ENCODE data around the gene SEC61B. TPM values are rescaled to one million over a fixed set of nuclear protein-coding genes. Genes with fewer than 3 reads are reported as not detected.

SEC61B gene
- total RNA-seq, 1 donor from 2014 or later = 54.4 TPM

DNA sequence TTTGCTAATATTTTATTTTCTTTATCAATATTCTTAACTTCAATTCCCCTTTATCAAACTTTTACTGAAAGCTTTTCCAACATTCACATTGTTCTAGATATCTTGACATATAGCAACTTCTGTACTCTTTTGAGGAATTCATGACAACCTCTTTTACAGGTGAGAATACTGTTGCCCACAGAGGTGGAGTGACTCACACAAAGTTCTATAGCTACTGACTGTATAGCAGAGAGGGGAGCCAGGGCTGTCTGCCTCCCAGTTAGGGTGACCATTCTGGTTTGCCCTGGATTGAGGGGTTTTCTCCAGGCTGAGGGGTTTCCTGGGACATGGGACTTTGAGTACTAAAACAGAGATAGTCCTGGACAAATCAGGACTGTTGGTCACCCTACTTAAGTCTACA is 16.2 kb downstream of the SEC61B start:
- DNase-seq = no peak

DNA sequence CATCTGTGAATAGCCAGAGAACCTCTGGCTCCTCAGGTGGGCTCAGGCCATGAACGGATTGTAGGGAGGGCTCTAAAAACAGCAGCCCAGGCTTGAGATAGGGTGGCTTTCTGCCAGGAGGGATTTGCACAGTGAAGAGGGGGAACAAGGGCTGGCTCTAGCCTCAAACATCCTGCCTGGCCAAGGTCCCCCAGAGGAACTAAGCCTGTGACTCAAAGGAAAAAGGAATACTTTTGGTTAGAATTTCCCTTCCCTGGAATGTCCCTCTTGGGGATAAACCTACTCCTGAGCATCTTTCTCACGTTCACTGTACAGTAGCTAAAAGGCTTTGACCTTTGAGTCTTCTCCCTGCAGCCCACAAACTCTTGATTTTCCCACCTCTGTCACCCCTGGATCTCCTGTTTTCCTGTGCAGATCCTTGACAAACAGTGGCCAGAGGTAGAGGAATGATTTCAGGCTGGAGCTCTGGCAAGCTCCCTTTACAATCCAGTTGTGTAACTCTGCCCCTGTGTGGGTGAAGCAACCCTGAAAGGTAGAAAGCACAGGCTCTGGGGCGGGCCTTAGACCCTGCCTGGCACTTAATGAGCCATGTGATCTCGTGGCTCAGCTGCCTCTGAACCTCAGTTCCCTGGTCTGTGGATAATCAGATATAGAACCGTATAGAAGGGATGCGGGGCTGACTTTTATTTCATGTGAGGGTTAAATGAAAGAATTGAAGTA is 17.4 kb downstream of the SEC61B start:
- no peak for DNase-seq

DNA sequence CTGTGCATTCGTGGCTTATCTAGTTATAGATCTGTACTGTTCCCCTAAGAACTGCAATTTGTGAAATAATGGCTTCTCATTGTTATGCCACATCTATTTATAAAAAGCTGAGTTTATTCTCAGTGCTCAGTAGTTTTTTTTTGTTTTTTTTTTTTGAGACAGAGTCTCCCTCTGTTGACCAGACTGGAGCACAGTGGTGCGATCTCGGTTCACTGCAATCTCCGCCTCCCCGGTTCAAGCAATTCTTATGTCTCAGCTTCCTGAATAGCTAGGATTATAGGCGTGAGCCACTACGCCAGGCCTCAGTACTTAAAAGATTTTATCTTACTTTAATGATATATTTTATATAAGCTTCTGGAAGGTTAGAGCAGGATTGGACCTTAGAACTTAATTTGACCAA is 19.0 kb downstream of the SEC61B start:
- no peak for DNase-seq

DNA sequence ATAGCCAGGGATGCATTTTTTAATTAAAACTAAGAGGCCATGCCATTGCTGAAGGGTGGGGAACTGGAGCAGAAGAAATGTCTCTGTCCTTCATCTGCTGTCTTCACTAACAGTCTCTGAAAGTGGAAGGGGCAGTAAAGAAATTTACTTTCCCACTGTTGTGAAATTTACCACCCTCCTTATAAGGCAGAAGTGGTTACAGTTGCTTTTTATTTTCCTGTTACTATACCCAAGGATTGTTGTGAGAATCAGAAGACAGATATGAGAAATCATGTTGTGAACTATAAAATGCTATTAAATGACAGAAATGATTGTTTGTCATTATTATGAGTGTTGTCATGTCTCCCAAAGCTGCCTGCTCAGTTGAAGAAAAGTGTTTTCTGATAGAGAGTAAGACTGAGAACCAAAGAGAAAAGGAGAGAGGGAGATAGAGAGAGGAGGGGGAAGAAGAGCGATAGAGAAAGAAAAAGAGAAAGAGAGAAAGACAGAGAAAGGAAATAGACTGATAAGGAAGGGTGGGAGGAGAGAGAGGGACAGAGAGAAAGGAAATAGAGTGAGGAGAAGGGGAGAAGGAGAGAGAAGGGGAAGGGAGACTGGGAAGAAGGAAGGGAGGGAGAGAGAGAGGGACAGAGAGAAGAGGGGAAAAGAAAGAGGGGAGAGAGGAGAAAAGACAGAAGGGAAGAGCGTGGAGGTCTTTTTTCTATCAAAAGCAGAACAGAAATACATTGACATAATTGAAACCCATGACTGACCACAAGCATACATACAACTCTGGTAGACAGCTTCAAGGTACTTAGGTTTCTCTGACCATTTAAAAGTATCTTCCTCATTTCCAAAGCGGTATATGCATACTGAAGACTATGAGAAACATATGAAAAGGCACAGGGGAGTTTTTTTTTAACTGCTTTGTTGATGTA is 22.5 kb downstream of the SEC61B start:
- no peak for DNase-seq

DNA sequence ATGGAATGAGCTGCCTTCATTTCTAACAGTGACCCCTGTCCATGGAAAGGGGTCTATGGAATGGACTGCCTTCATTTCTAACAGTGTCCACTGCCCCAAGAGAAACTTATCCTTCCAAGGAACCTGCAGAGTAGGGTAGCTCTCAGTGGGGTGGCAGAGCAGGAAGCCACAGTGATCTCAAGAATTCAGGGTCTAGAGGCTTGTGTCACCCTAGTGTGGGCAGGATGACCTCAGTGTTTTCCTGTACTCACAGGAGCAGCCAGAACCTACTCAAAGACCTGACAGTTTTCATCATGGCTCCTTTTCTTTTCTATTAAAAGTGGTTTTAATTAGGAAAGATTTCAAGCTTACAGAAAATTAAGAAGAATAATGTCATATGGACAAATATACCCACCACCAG is 27.5 kb downstream of the SEC61B start:
- DNase-seq = no peak

DNA sequence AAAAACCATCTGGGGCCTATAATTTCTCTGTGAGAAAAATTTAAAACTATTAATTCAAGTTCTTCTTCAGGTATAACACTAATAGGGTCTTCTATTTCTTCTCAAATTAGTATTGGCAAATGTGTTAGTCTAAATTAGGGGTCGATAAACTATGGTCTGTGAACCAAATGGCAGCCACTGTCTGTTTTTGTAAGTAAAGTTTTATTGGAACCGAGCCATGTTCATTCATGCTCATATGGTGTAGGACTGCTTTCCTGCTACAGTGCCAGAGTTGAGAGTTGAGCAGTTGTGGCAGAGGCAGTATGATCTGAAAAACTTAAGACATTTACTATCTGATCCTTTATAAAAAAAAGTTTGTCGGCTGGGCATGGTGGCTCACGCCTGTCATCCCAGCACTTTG is 29.1 kb downstream of the SEC61B start:
- DNase-seq = no peak

DNA sequence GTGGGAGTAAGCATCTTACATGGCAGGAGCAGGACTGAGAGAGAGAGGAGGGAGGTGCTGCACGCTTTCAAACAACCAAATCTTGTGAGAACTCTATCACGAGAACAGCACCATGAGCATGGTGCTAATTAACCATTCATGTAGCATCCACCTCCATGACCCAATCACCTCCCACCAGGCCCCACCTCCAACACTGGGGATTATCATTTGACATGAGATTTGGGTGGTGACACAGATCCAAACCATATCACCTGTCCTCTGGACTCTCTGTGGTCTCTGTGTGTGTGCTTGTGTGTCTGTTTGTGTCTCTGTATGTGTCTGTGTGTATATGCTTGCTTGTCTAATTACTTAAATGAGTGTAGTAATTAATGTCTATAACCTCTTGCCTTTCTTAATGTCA is 31.1 kb downstream of the SEC61B start:
- no peak for DNase-seq

DNA sequence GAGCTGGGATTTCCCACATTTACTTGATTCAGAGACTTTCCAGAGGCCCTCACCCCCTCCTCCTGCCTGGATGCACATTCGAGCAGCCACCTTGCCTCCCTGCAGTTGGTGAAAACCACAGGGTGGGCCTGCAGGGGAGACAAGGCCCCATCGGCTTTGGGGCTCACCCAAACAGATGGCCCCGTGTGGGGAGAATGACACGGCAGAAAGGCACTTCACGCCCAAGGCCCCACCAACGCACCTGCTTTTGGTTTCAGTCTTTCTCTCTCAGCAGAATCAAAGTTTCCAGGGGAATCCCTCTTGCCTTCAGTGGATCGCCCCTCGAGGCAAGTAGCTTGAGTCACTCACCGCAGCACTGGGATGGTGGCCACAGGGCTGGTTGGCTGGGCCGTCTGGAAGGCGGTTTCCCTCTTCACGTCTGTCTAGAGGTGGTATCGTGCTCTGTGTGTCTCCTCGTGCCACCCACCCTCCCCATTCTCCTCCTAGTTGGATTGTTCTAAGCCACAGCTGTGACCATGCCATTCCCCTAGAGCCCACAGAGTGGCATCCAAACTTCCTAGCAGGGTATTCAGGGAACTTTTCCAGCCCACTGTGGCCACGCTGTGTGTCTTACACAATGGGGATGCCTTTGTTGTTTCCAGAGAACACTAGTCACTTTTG is 31.8 kb downstream of the SEC61B start:
- no peak for DNase-seq

DNA sequence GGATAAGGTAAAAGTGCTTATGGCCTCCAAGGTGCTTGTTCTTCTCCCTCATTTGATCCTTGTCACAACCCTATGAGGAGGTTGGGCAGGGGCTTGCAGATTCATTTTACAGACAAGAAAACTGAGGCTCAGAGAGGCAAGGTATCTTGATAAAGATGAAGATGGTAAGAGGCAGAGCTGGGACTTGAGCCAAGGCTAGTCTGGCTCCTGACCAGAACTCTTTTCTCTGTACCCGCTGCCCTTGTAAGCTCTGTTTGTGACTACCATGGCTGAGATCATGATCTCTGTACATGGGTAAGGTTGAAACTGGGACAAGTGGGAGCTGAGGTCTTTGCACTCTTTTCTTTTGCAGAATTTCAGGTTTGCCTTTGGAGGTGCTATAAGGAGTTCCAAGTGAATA is 33.6 kb downstream of the SEC61B start:
- no peak for DNase-seq

DNA sequence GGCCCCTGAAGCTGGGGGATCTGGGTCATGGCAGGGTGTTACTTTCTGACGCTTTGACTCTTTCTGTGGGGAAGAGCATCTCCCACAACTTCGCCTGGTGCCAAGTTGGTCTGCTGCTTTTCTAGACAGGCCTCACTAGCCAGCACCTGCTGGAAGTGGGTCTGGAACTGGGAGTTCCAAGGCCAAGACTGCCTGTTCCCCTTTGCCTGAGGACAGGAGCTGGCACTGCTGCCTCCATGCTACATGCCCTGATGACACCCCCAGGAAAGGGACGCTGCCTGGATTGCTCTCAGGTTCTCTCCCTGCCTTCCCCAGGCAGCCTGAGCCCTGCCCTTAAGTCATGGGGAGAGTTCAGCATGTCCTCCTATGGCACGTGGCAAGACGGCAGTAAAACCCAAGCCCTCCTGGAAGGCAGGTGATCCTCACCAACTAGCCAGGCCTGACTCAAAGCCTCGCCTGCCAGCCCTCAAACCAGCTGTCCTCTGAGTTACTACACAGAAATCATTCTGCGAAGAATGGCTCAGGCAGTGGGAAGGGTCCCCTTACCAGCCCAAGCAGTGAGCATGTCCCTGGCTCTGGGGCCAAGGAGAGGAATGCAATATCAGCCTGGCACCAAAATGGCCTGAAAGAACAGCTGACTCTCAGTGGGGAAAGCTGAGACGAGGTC is 35.8 kb downstream of the SEC61B start:
- no peak for DNase-seq

DNA sequence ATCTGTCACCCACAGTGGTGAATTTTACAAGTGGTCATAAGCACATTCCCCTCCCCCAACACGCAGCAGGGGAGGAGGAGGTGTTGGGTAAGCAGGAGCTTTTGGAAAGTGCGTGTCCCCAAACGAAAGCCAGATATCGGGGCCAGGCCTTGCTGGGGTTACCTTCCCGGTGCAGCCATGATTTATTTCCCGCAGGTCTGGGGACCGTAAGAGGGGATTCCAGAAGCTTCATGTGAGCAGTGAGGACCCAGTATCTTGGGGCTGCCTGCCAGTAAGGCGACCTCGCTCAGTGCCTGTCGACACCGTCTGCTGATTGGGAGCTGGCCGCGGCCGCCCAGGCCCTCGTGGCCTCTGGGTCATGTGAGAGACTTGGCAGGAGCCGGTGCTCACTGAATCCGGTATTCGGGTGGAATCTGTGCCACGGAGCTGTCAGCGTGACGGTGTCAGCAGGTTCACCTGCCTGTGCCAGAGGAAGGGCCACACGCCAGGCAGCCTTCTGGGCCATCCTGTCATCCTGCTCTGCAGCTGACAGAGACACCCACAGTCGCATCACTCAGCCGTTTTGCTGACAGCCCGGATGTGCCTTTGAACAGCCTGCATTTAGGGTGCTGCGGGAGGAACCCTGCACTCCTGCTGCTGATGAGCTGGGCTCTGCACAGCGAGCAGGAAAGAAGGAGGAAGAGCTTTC is 37.3 kb downstream of the SEC61B start:
- DNase-seq = peak; percentile 23

DNA sequence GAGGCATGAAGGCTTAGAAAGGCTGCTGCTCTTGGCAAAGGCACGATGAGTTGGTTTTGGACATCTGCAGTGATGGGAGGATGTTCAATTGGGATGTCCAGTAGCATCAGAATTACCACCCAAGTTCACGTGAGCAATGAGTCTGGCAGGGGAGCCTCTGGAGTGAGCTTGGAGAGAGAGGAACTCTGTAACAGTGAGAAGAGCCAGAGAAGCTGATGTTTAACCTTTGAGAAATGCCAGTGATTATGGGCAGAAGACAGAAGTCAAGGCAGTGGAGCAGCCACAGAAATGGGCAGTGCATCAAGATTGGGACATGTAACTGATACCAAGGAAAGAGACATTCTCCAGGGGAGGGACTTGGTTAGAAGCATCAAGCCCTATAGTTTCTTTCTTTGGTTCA is 39.8 kb downstream of the SEC61B start:
- no peak for DNase-seq

DNA sequence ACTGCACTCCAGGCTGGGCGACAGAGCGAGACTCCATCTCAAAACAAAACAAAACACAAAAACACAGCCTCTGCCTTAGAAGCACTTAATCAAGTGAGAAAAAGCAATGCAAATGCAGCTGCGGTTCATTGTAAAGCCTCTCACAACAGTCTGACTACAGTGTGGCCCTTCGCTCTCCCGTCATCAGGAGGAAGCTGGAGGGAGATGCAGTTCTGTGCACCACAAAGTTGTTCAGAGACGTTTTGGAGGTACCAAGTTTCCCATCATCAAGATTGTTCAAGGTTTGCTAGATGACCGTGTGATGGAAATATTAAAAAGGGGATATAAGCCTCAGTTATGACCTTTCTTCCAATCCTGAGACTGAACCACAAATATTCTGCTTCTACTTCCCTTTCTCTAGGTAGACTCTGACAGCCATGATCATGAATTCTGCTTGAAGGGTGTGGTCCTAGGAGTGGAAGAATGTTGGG is 40.9 kb downstream of the SEC61B start:
- no peak for DNase-seq

DNA sequence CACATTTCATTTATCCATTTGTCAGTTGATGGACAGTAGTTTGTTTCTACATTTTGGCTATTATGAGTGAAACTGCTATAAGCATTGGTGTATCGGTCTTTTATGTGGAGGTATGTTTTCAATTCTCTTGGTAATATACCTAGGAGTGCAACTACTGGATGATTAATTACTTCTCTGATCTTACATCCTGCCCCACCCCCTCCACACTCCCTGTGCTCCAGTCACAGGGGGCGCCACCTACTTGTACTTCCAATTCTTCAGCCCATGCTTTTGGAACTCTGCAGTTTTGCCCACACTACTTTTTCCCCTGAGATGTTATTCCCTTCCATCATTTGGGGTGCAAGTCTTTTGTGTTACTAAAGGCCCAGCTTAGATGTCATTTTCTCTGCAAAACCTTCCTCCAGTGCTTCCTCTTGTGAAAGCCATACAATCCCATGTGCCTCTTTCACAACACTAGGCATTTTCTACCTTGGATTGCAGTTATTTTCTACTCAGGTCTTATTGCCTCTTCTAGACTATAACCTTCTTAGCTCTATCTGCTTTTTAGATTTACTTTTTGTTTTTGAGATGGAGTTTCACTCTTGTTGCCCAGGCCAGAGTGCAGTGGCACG is 42.1 kb downstream of the SEC61B start:
- DNase-seq = no peak

DNA sequence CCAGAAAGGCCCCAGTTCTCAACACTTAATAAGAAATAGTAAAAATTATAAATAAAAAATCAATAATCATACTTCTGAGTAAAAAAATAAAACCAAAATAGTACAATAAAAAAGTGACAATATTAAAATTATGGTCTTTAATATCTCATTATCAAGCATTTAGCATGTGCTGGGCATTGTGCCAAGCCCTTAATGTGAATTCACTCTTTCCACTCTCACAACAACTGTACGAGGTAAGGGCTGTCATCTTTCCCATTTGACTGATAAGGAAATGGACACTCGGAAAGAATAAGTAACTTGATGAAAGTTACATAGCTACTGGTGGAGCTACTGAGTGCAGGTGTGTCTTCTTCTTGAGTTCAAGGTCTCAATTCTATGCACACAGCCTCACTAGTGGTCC is 43.6 kb downstream of the SEC61B start:
- DNase-seq = no peak

DNA sequence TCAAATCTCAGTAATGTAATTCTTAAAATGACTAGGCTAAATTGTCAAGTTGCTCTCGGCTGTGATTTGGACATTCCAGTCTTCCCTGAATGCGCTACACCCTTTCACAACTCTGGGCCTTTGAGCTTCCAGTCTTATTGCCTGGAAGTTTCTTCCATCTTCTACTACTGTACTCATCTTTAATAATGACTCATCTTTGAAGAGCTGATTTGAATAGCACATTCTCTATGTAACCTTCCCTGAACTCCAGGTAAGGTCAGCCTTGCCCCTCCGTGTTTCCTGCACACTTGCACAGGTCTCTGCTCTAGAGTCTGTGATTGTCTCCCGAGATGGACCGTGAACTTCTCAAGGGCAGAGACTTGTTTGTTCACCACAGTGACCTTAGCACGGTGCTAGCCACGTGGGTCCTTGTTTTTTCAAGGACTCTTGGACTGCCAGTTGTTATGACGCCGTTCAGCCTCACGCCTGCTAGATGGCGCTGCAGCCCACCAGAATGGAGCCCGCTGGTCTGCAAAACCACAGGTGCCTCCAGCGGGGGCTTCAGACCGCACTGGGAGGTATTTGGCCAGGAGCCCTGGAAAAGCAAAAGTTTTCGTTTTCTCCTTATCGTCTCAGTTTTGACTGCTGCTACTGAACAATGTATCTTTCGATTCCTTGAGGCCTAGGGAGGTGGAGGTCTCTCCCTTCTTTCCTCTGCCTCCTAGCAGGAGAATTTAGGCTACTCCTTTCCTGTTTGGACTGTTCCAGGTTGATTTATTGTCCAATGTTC is 44.4 kb downstream of the SEC61B start:
- DNase-seq = peak; percentile 17

DNA sequence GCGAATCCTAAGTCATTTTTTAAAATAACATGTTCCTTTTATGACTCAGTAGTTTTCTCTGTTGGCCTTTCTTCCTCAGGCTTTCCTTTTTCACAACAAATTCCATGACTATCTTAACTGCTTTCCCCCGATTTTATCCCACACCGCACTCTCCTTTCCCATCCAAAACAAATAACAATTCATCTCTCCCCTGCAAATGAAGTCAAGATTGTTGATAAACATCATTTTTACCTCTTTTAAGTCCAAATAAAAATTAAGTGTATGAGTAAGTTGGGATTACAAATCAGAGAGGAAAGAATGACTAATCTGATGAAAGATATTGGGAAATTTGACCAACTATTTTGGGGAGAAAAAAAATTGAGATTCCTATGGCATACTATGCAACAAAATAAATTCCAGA is 47.3 kb downstream of the SEC61B start:
- no peak for DNase-seq

DNA sequence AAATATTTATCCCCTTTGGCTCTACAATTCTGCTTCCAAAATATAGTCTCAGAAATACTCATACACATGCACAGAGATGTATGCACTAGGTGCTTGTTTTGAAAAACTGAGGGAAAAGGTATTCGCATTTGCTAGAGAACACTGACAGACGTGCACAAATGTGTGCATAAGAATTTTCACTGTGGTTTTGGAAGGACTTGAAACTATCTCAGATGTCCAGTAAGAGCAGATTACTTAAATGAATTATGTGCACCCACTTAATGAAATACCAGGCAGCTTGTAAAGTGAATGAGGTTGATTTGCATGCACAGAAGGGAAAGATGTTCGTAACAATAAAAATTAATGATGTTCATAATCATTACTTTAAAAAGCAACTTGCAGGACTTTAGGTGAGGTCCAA is 48.4 kb downstream of the SEC61B start:
- DNase-seq = no peak

DNA sequence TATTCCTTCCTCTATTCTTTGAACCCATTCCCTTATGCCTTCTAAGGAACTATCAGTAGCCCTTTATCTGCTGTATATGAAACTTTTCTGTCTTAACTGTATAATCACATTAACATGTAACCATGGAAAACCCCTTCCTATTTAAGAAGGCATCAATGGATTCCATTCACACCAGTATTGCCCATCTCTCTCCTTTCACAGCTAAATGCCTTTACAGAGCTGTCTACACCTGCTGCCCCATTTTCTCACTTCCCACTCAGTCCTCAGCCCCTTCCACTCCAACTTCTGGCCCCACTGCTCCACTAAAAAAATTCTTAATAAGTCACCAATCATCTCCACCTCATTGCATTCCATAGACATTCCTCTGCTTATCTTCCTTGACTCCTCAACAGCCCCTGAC is 50.8 kb downstream of the SEC61B start:
- DNase-seq = no peak

DNA sequence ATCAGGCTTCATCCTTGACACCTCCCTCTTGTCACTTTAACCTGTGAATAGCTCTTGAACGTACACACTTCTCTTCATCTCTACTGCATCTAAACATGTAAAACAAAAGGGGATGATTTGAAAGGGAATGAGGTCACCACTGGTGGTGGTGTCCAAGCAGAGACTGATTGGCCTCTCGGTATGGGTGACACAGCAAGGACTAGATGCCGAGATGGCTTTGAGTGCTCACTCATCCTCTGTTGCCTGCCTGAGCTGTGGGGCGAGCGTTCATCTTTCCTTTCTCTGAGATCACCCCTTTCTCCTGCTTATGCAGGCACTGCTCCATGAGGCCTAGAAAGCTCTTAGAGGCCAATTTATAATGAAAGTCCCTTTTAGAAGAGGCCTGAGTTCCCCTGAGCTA is 51.9 kb downstream of the SEC61B start:
- no peak for DNase-seq

DNA sequence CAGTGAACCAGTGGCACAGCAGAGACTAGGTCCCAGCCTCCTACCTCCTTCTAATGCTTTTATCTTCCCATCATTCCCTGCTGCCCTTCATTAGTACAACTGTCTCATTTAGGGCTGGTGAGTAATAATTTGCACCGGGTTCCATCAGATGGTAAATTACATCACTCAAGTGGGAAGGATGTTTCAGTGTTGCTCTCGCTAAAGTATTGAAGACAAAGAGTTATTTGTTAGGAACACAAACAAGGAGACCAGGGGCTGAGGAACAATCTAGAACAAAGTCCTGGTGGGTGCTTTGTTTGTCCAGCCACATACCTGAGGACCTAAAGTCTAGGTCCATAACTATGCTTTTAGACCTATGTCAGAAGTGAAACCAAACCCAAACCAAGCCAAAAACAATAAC is 52.4 kb downstream of the SEC61B start:
- DNase-seq = no peak

All from skin of body (tissue), 2 donors.